Astrocyte (in vitro differentiated cells and primary cell): ENCODE measurements around the gene PLIN5.

Experiments used
- EZH2 ChIP-seq: IDR thresholded peaks from 2 replicates; pipeline ENCODE4 v1.6.1; 2012; ENCODE audit warnings: mild to moderate bottlenecking, low read length, inconsistent platforms; ENCODE audit not compliant: insufficient read depth
- TF ChIP-seq, protein P1 (sequence below): IDR thresholded peaks from 2 replicates; pipeline ENCODE4 v1.5.1; 2011; ENCODE audit warnings: low read depth, mild to moderate bottlenecking, inconsistent platforms, low read length, moderate library complexity; ENCODE audit not compliant: insufficient read depth

DNA sequence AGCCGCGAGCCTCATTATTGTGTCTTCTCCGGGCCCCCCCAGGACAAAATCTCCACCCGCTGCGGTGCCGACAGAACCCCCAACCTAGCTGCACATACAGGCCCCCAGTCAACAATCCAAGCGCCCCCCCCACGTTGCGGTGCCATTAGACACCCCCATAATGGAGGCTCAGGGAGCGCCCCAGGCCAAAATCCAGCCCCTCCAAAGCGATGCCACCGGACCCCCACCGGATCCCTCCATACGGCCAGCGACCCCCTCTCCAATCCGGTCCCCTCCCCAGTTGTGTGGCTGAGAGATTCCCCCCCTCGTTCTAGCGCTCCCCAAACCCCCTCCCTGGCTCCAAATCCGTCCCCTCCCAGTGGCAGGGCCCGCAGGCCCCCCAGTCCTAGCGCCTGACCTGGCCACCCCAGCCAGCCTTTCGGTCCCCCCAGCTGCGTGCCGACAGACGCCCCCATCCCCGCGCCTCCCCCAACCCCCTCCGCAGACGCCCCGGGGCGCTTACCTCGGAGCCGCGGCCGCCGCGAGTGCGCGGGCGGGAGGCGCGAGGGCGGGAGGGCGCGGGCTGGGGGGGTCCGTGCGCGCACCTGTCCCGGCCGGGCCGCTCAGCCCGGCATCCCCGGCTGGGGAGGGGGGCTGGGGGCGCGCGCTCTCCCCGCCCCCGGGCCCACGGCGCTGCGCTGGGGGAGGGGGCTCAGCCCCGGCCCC is 46.1 kb upstream of the PLIN5 start:
- TF ChIP-seq, protein P1, sequence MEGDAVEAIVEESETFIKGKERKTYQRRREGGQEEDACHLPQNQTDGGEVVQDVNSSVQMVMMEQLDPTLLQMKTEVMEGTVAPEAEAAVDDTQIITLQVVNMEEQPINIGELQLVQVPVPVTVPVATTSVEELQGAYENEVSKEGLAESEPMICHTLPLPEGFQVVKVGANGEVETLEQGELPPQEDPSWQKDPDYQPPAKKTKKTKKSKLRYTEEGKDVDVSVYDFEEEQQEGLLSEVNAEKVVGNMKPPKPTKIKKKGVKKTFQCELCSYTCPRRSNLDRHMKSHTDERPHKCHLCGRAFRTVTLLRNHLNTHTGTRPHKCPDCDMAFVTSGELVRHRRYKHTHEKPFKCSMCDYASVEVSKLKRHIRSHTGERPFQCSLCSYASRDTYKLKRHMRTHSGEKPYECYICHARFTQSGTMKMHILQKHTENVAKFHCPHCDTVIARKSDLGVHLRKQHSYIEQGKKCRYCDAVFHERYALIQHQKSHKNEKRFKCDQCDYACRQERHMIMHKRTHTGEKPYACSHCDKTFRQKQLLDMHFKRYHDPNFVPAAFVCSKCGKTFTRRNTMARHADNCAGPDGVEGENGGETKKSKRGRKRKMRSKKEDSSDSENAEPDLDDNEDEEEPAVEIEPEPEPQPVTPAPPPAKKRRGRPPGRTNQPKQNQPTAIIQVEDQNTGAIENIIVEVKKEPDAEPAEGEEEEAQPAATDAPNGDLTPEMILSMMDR: no peak
- TF ChIP-seq EZH2: peak; percentile 84
